Activated CD4-positive, alpha-beta T cell treated with anti-CD3 and anti-CD28 coated beads for 48 hours (primary cell): ENCODE measurements around the gene BRF1.
A peak's percentile ranks its signal among the peaks of the same experiment; 100 is the strongest.
"Not testable (repeated sequence)": the region's sequence is repeated elsewhere in the genome, so short reads cannot be mapped to it uniquely, and the experiment has no call there.

Experiments used
- DNase-seq: peaks from one replicate; pipeline ENCODE4 v3.0.0-alpha.2; 2020

The BRF1 gene

DNA sequence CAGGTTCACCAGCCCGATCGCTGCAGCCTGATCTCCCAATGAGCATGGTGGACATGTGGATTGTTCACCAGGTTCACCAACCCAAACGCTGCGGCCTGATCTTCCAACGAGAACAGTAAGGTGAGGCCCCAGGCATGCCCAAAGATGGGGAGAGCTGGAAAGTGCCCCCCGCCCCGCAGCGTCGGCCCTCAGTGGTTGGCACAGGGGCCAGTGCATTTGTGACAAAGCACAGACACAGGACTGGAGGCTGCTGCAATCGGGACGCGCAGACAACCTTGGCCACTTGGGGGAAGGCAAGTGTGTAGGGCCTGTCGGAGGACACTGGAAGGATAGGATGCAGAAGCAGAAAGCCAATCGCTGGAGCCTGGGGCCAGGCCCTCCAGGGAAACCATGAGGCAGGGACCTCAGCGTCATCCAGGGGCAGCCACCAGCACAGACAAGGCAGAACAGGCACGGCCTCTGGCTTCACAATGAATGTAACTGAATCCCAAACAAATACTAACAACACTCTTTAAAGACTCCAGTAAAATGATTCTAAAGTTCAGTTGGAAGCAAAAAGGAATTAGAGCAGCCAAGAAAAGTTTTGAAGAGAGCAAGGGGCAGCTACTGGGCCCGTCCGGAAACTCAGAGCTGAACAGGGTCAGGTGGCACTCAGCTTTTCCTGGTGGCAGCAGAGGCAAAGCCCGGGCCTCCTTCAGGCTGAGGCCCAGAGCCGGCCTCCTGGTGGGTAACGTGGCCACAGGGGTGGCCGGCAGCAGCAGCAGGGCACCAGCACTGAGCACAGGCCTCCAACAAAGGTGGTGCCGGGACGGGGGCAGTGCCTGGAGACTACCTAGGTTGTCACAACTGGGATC, 13.3 kb downstream of the BRF1 start:
- DNase-seq, result no peak

DNA sequence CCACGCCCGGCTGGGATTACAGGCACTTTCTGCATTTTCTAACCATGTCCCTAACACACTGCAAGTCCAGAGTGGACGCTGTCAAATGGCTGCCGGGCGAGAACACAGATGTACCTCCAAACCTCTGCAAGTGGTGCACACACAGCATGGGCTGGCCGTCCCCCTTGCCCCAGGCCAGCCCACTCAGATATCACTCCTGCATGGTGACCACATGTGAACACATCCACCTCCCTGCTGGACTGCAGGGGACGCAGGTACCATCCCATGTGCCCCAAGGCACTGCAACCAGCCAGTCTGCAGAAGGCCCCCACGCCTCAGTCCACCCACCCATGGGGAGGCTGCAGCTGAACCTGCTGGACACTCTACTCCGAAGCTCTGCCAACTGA, 14.0 kb downstream of the BRF1 start:
- no peak for DNase-seq

DNA sequence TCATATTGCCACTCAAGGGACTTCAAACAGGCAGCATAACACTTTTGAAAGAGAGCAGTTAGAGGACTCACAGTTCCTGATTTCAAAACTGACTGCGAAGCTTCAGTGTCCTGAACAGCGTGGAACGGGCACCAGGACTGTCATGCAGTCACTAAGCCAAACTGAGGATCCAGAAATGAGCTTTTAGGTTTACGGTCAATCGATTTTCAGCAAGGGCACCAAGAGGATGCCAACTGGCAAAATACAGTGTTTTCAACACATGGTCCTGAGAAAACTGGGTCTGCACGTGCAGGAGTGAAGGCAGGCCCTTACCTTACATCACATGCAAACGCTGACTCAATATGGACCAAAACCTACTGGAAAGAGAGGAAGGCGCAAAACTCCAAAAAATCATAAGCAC, 15.6 kb downstream of the BRF1 start:
- DNase-seq, result no peak

DNA sequence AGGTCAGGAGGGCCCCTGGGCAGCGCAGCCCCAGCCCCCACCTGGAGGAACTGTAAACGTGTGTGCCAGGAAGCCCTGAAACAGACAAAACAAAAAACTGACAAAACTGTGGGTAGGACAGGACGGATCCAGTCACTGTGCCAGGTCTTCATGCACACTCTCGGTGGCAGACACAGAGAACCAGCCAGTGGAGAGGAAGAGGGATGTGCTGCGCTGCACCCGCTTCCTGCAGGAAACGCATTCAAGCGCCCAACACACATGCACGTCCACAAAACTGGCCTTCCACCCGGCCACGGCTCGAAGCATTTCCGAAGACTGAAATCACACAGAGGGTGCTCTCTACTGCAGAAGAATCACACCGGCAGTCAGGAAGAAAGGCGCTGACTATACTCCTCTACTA, 16.9 kb downstream of the BRF1 start:
- DNase-seq, result no peak

DNA sequence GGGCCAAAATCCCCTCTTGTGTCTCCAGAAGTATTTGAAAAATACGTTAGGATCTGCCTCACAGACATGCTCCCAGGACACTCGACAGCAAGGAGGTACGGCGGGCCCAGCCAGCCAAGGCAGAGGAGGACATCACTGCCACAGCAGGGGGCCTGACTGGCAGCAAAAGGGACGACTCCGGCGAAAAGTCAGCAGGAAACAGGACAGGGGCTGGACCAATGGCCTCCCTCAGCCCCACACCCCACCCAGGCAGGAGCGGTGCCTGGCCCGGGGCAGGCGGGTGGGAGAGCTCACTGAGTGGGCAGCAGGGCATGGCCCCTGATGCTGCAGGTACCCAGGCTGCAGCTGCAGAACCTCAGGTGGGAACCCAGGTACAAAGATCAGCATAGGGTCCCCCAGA, 17.8 kb downstream of the BRF1 start:
- DNase-seq, result no peak

DNA sequence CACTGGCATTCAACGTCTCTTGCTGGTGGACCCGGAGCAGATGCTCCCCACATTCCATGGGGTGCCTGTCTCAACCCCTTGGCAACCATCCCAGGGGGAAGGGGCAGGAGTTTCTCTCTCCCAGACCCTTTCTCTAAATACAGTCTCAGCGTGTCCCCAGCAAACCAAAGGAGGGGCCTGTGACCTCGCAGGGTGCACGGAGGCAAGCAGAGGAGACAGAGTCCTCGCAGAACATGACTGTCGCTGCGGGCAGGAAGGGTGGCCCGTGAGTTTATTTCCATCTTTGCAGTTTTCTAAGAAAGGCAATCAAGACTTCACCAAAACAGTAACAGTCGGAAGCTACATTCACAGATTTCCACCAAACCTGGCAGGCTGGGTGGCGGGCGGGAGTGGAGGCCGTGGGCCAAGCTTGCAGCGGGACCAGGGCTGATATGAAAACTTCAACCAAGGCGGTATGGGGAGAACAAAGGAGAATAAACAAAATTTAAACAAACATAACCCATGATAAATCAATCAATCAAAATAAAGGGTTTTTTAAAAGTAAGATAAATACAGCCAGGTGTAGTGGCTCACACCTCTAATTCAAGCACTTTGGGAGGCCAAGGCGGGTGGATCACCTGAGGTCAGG, 18.6 kb downstream of the BRF1 start:
- DNase-seq, result no peak

DNA sequence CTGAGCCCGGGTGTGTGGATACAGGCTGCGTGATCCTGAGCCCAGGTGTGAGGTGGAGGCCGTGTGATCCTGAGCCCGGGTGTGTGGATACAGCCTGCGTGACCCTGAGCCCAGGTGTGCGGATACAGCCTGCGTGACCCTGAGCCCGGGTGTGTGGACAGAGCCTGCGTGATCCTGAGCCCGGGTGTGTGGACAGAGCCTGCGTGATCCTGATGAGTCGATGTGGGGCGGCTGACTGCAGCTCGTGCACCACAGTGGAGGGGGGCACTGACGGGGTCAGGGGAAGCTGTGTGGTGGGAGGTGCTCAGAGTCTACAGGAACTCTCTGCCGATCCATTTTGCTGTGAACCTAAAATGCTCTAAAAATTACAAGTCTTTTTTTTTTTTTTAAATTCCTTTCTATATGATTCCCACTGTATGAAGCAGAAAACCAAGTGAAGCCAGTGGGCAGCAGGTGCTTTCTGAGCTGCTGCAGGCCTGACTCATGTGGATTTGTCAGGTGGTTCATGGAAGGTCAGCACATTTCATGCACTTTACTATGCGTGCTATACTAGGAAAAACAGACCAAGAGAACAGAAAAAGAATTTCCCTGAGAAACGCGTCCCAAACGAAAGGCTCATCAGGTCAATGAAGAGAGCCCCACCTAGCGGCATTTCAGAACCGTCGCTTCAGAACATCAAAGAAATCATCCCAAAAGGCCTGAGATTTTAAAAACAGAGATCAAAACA, 19.3 kb downstream of the BRF1 start:
- peak; percentile 27 for DNase-seq

DNA sequence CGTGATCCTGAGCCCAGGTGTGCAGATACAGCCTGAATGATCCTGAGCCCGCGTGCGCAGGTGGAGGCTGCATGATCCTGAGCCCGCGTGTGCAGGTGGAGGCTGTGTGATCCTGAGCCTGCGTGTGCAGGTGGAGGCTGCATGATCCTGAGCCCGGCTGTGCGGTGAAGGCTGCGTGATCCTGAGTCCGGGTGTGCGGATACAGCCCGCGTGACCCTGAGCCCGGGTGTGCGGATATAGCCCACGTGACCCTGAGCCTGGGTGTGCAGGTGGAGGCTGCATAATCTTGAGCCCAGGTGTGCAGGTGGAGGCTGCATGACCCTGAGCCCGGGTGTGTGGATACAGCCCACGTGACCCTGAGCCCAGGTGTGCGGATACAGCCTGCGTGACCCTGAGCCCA, 20.3 kb downstream of the BRF1 start:
- DNase-seq, result no peak

DNA sequence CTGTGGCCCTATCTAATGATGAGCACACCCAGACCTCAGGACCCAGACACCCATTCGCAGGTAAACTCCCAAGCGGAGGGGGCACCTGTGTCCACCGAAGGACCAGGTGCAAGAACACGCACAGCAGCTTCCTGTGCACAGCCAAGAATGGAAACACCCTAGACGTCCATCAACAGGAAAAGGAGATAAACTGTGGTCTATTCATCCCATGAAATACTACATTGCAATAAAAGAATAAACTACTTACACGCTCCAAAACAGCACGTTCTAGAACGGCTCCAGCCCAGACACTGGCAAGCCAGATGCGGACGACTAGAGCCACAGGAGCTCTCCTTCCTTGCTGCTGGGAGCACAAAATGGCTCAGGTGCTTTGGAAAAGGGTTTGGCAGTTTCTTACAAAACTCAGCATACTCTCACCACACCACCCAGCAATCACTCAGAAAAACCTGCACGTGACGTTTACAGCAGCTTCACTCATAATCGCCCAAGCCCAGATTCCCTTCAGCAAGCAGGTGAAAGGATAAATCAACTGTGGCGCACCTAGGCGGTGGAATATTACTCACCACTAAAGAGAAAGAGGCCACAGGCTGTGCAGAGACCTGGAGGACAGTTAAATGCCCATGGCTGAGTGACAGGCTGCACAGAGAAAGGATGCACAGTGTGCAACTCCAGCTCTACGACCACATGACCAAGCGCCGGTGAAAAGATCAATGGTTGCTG, 21.0 kb downstream of the BRF1 start:
- no peak for DNase-seq

DNA sequence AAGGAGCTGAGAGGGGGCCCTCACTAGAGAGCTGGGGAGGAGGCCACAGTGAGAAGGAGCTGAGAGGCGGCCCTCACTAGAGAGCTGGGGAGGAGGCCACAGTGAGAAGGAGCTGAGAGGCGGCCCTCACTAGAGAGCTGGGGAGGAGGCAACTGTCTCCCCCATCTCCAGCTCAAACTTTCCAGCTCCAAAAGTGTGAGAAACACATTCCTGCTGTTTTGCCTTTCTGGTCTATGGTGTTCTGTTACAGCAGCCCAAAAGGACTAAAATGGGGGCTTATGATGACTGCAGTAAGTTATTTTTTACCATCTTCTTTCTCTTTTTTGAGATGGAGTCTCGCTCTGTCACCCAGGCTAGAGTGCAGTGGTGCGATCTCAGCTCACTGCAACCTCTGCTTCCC, 23.4 kb downstream of the BRF1 start:
- not testable (repeated sequence) for DNase-seq

DNA sequence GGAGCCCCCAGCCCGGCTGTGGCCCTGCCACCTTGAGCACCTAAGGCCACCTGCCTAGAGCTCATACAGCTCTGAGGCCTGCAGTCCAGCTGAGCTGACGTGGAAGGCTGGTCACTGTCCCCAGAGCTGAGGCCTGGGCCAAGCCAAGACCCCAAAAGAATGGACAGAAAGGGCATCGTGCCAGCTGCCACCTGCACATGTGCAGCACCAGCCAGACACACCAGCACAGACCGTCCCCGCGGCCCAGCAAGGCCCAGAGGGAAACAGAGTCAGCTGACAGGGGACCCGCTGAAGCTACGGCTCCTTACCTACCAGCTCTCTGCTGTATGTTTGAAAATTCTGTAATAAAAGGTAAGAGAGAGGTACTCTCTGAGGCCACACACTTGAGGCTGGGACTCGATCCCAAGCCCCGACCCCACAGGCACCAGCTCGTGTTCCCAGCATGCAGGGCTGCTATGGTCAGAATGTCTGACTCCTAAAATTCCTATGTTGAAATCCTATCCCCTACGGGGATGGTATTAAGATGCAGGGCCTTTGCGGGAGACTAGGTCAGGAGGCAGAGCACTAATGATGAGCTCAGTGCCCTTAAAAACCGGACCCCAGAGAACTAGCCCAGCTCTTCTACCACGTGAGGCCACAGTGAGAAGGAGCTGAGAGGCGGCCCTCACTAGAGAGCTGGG, 25.4 kb downstream of the BRF1 start:
- no peak for DNase-seq

DNA sequence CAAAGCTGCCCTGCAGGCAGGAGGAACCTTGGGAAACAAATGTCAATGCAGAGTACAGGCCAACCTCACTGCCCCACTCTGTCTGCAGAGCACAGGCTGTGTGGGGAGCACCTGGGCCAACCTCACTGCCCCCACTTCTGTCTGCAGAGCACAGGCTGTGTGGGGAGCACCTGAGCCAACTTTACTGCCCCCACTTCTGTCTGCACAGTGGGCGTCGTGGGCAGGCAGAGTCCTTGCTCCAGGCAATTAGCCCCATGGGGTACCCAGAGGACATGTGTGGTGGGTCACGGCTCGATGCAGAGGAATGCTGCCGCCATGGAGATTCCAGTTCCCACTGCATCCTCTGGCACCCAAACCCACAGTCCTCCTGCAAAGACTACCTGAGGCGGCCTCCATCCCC, 26.2 kb downstream of the BRF1 start:
- no peak for DNase-seq

DNA sequence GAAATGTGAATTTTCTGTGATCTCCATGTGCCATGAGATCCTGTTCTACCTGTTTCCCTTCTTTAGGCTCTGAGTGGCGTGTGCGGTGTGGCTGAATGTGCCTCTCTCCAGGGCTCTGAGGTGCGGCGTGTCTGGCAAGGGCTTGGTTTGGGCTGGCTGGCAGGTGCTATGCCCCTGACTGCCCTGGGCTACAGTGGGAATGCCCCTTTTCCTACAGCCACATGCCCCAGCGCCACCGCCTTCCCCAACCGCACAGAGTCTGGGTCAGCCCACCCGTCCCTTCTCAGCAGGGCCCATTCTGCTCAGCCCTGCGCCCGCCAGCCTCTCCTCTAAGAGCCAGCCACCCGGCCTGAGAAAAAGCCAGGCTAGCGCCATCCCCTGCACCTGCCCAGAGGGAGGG, 27.7 kb downstream of the BRF1 start:
- no peak for DNase-seq

DNA sequence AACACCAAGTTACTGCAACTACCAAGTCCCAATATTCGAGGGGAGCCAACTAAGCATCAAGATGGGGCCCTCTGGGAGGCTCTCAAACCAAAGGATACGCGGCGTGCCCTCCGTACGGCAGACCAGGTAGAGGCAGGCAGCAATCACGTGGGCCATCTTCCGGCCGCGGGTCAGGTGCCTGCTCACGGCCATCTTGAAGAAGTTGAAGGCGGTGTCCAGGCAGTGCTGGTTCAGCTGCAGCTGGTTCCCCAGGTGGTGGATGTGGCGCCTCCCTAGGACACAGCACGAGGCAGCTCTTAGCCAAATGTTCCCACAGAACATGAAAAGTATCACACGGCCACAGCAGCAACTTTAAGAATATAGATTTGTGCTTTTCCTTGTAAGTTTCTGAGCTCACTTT, 28.2 kb downstream of the BRF1 start:
- no peak for DNase-seq

DNA sequence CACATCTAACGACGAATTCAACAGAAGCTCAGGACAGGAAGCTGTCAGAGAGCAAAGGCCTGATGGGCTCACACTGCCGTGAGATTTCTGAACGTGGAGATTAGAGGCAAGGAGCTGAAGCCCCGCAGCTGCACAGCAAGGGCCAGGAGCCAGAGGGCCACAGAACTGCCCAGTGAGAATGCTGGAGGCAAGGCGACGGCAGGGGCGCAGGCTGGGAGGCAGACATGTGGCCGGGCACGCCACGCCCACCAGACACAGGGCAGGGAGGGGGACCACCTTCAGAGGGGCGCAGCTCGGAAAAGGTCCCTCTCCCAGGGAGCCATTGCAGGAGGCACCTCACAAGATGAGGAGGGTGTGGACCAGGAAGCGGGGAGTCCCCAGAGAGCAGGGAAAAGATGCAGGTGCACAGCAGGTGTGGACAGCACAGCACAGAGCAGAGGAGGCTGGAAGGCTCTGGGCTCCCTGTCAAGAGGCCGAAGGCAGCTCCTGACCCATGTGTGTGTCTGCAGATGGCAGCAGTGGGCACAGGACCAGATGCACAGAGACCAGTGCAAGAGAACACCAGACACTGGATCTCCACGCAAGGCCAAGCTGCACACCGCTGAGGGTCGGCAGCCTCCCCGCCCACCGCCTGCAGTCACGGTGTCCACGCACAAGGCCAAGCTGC, 29.4 kb downstream of the BRF1 start:
- DNase-seq, result no peak

DNA sequence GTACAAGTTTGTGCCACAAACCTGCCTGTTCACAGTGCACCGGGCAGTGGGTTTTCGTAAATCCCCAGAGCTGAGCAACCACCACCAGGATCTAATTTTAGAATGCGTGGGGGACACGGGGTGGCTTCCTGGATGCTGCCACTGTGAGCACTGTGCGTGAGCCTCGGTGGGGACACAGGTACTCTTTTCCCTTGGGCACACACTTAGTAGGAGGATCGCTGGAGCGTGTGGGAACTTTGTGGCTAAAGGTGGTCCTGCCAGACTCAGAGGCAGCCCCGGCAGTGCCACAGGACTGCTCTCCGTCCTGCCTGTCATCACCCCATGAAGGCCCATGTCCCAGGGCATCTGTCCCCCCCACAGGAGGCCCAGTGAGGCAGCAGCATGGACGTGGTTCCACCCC, 31.4 kb downstream of the BRF1 start:
- DNase-seq, result no peak

DNA sequence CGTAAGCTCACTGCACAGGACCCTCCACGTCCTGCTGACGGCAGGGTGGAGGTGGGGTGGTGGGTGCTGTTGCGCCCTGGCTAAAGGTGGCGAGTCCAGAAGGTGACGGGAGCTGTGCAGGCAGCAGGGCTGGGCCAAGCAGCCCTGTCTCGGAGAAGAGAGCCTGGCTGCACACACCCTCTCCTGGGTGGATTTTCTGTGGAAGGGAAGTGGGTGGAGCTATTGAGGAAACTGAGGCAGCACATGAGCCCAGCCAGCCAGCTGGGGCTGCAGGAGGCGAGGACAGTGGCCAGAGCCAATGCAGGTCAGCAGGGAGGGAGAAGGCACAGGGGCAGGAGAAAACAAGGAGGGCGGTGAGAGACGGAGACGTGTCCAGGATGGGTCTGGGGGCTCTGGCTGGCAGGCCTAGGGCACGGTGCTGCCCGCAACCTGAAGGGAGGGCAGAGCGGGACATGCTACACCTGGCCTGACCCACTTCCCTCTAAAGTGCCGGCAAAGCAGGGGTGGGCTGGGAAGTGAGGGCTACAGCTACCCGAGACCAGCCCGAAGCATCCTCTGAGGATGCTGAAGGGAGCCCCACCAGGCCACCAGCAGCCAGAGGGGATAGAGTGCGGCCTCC, 32.0 kb downstream of the BRF1 start:
- DNase-seq, result no peak

DNA sequence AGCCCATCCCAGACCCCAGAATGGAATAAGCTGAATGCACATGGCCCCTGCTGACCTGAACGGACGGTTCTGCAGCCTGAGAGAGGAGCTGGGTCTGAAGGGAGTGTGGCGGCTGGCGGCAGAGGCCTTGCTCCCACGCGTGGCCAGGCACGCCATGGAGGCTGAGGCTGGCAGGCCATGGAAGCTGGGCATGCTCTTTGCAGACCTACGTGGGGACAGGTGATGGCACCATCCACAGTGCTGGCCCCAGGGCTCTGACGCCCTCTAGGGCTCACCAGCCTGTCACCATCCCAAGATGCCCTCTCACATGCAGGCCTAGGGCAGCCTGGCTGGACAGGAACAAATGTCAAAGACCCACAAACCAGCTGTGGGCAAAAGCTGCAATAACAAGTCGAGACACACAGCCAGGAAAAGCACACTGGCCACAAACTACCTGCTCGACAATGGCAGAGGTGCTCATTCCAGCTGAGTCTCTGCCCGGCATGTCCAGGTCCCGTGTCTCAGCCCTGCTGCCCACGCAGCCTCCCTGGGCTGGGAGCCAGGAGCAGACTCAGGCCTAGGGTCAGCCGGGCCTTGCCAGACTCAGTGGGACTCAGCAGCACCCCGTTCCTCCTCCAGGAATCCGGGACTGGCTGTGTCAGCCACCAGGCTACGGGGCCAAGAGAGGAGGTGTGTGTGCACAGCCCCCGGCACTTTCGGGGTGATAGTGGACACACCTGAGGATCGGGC, 32.8 kb downstream of the BRF1 start:
- DNase-seq, result no peak

DNA sequence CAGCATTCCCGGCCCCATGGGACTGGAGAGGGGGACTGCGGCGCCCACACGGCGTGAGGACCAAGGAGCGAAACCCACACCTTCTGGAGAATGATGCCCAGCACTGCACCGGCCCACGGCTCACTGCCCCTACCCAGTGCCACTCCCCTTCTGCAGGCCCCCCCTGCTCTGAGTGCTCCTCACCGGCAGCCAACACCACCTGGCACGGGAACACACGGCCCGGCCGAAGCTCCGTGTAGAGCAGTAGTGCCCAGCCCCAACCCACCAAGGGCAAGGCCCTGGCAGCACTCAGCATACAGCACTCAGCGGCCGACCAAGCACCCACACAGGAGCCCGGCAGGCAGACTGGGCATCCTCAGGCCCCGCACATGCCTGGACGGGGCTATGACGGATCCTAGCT, 39.0 kb downstream of the BRF1 start:
- no peak for DNase-seq

DNA sequence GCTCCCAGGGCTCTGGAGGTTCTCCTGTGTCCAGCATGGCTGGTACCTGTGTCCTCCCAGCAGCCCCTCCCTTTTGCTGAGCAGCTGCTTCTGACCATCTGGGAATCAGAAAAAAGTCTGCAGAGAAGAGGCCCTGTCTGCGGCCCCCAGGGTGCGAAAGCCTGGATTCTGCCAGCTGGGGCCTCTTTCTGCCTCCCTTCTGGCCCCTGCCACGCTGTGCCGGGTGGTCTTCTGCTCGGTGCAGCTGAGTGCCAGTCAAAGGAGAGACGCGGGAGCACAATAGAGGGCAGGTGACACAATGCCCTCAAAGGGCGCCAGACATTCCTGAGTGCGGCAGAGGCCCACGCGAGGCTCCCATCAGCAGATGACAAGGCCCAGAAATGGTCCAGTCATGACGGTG, 39.8 kb downstream of the BRF1 start:
- DNase-seq, result no peak

DNA sequence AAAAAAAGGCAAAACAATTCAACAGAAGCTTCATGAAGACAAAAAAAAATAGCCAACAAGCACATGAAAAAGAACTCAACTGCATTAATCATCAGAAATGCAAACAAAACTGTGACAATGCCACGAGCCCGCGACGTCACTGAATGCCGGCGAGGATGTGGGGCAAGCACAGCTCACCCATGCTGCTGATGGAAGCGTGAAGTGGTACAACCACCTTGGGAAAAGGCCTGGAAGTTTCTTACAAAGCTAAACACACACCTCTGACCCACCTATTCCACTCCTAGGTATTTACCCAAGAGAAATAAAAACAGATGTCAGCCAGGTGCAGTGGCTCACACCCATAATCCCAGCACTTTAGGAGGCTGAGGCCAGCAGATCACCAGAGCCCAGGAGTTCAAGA, 42.0 kb downstream of the BRF1 start:
- DNase-seq, result no peak
